ENCODE results near the gene ACOT6.
"Not testable (repeated sequence)": the region's sequence is repeated elsewhere in the genome, so short reads cannot be mapped to it uniquely, and the experiment has no call there.

ACOT6 gene

DNA sequence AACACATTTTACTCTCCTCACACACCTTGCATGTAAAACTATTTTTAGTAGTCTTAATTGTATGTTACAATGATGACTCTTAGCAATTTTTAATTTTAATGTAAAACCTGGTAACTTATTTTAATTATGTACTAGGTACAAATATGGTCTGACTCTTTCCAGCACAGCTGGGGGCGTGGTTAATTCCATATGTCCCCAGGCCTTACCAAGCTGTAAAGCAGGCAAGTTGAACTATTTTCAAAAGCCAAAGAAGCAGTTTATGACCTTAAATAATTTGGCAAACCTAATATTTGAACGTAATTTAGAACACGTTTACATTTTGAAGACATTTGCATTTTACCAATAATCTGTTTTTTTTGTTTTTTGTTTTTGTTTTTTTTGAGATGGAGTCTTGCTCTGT, 9.3 kb upstream of the ACOT6 start:
- no peak for FAIRE-seq

DNA sequence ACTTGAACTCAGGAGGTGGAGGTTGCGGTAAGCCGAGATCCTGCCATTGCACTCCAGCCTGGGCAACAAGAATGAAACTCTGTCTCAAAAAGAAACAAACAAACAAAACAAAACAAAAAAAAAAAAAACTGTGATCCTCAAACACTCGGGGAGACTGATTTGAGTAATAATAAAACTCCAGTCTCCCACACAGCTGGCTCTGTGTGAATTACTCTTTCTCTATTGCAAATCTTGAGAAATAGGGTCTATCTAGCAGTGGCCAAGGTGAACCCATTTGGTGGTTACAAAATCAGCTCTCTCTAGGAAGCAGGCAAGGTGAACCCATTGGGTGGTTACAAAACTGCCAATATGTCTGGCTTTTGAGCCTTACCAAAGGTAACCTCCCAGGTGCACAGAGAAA, 6.0 kb upstream of the ACOT6 start:
- no peak for FAIRE-seq

DNA sequence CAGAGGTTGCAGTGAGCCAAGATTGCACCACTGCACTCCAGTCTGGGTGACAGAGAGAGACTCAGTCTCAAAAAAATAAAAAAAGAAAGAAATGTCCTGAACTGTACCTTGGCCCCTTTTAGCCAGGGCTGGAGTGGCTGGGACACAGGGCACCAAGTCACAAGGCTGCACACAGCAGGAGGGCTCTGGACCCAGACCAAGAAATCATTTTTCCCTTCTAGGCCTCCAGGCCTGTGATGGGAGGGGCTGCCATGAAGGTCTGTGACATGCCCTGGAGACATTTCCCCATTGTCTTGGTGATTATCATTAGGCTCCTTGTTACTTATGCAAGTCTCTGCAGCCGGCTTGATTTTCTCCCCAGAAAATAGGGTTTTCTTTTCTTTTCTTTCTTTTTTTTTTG, 5.1 kb upstream of the ACOT6 start:
- FAIRE-seq = no peak

DNA sequence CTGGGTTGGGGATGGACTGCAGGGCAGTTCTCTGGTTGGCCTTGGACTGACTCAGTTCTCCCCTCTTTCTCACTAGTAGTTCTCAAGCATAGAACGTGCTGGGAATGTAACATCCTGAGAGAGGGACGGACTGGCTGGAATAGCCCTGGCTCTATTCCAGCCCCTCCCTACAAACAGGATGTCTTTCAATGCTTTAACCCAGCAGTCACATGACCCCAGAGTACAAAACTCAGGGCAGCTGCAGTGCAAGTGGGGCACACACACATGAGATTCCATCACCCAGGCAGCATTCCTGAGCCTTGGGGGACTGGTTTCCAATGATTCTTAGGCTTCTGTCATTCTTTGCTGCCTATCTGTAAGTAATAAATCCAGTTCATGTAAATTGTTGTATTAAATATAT, 1.6 kb upstream of the ACOT6 start:
- FAIRE-seq = no peak

DNA sequence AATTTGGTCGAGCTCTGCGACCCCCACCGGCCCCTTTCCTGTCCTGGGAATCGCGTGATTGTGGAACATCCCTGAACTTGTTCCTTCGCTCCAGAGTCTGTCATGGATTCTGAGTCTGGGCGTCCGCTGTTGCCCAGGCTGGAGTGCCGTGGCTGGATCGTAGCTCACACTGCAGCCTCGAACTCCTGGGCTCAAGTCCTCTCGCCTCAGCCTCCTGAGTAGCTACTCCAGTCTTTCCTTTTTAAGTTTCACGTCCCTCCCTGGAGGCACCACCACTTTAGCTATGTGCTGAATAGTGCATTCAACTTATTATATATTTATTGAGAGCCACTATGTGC, 698 bp downstream of the ACOT6 start:
- FAIRE-seq = no peak

DNA sequence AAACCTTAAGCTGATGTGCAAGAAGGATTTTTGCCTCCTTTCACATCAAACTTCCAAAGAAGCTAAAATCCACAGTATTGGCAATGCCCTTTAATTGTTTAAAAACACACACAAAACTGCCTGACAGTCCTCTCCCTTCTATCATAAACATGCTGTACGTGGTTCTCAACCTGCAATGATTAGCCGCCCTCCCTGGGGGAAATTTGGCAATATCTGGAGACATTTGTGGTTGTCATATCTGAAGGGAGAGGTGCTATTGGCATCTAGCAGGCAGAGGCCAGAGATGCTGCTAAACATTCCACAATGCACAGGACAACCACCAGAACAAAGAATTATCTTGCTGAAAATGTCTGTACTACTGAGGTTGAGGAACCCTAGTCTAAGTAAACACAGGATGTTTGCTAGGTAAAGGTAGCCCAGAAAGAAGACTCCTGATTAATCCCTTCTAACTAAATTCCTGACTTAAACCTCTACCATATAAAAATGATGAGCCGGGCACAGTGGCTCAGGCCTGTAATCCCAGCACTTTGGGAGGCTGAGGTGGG, 1.2 kb downstream of the ACOT6 start:
- no peak for FAIRE-seq

DNA sequence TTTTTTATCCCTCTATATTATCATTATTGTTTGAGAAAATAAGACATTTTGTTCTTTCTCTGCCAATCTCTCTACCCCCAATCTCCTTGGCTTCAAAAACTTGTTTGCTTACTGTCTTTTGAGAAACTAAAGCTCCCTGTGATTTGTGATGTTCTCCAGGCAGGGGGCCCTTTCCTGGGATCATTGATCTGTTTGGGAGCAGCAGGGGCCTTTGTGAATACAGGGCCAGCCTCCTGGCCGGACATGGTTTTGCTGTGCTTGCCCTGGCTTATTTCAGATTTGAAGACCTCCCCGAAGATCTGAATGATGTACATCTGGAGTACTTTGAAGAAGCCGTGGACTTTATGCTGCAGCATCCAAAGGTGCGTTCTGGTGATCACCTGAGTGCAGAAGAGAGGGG, 4.5 kb downstream of the ACOT6 start:
- FAIRE-seq = no peak

DNA sequence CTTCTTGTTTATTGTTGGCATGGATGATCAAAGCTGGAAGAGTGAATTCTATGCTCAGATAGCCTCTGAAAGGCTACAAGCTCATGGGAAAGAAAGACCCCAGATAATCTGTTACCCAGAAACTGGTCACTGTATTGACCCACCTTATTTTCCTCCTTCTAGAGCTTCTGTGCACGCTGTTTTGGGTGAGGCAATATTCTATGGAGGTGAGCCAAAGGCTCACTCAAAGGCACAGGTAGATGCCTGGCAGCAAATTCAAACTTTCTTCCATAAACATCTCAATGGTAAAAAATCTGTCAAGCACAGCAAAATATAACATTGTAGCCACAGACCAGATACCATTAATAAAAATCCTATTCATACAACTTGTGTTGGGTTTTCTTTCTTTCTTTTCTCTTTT, 7.2 kb downstream of the ACOT6 start:
- no peak for FAIRE-seq

DNA sequence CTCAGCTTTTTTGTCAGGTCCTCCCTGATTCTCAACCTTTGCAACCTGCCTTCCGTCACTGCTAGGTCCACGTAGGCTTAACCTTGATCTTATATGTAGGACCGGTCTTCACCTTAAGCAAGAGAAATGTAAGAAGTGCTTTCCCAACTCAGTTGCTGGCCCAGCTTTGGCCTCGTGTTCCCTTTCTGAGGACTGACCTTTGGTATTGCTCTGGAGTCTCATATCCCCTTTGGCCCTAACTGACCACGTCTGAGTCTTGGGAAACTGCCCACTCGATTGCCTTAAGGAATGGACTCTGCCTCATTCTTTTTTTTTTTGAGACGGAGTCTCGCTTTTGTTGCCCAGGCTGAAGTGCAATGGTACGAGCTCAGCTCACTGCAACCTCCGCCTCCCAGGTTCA, 8.0 kb downstream of the ACOT6 start:
- FAIRE-seq = no peak

DNA sequence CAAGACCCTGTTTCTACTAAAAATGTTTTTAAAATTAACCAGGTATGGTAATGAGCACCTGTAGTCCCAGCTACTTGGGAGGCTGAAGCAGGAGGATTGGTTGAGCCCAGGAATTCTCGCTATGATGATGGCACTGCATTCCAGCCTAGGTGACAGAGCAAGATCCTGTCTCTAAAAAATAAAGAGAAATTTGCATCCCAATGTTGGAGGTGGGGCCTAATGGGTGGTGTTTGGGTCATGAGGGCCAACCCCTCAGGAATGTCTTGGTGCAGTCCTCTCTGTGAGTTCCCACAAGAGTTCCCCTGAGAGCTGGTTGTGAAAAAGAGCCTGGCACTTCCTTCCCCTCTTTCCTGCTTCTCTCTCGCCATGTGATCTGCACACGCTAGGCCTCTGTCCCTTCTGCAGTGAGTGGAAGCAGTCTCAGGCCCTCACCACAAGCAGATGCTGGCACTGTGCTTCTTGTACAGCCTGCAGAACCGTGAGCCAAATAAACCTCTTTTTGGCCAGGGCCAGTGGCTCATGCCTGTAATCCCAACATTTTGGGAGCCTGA, 11.3 kb downstream of the ACOT6 start:
- FAIRE-seq = no peak

DNA sequence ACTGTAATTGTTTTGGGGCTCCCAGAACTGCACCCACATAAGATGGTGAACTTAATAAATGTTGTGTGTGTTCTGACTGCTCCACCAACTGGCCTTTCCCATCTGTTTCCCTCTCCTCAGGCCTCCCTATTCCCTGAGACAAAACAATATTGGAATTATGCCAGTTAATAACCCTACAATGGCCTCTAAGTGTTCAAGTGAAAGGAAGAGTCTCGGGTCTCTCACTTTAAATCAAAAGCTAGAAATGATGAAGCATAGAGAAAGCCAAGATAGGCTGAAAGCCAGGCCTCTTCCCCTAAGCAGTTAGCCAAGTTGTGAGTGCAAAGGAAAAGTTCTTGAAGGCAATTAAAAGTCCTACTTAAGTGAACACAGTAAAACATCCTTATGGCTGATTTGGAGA, 13.4 kb downstream of the ACOT6 start:
- FAIRE-seq = no peak

DNA sequence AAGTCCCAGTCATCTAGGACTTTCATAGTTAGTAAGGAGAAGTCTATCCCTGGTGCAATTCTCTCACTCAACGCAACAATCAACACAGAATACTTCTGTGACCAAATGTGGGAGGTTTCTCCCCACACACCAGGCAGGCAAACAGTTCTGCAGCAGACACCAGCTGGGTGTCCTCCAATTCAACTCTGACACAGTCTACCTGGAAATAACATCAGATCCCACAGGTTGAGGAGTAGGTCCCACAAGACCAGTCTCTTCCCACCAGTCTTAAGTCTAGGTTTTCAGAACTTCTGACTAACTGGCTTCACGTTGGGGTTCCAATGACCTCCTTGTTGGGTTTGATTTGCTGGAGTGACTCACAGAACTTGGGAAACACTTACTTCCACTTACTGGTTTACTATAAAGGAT, 14.8 kb downstream of the ACOT6 start:
- FAIRE-seq = no peak

DNA sequence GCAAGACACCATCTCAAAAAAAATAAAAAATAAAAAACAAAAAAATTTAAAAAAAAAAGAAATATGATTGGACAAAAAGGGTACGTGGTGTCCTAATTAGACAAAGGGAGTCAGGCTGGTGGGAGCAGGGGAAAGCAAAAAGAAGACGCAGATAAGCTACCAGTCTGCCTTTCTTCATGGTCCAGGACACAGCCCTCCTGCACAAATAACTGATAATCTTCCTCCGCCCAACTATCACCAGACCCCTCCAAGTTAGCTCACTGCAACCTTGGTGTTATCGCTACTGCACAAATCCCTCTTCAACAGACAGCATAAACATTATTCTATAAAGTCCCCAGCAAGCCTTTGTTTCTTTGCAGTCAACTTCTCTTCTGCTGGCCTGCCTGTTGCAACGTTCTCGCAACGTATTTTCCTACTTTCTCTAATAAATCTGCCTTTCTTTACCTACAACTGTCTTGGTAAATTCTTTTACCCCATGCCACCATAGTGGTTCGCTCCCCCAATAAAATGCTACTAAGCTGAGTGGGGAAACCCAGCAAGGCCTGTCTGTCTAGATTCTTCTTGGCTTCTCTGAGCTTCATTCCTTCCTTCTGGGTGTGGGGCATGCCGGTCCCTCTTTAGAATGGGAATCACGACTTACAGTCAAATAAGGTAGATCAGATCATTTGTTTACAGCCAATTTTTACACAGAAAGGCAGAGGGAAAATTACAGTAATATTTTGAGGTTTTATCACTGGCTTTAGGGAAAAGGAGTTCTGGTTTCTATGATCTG, 17.9 kb downstream of the ACOT6 start:
- FAIRE-seq = no peak

DNA sequence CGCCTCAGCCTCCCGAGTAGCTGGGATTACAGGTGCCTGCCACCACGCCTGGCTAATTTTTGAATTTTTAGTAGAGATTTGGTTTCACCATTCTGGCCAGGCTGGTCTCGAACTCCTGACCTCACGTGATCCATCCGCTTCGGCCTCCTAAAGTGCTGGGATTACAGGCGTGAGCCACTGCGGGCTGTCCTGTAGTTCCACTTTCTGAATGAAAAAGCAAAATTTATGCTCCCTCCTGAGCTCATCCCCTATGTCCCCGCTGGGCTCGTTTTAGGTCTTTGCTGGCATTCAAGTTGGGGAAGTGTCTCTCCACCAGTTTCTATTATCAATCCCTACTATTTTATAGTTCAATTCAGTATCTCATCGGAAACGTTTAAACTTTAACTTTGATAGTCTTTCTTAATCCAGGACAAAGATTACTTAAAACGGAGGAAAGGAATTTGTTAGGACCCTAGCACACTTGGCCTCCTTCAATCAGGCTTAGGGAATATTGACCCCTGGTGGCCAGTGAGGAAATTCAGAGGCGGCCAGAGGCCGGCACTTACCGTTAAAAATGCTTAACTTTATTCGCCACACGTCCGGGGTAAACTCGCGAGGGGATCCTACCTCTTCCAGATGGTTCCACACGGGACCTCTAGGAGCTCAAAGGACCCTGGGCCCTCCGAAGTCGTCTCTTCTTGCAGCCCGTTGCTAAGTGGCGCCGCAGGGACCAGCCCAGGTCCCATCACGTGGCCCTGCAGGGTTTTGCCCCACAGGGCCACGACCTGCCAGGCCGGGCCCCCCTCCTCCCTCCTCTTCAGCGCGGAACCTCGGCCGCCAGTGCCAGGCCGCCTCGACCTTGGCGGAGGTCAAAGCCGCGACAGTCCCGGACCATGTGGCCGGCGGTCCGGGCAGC, 21.0 kb downstream of the ACOT6 start:
- no peak for FAIRE-seq

DNA sequence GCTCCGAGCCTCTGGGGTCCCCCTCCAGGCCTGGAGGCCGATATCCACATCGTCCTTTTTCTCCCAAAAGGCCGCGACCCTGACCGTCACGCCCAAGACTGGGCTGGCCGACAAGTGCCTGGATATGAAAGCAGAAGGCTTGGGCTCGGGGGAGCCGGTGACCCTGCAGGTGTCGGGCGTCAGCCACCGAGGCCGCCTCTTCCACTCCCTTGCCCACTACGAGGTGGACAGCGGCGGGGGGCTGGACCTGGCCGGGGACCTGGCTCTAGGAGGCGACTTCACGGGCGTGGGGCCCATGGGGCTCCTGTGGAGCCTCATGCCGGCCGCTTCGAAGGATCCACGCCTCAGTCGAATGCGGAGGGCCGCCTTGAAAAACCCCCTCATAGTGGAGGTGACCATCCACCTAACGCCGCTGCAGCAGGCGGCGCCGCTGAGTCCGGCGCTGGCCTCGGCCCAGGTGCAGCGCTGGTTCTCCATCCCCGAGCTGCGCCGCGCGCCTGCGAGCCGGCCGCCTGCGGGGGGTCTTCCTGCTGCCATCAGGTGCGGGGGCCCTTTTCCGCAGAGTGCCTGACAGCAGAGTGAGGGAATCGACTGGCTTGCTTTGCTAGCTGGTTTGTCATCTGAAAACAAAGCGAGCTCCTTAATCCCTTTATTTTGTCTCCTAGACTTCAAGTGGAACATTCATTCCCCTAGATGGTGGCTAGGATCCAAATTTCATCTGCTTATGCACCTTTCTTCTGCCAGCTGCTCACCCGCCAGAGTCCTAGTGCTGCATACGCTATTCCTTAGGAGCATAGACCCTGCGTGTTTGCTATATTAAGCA, 21.9 kb downstream of the ACOT6 start:
- no peak for FAIRE-seq

DNA sequence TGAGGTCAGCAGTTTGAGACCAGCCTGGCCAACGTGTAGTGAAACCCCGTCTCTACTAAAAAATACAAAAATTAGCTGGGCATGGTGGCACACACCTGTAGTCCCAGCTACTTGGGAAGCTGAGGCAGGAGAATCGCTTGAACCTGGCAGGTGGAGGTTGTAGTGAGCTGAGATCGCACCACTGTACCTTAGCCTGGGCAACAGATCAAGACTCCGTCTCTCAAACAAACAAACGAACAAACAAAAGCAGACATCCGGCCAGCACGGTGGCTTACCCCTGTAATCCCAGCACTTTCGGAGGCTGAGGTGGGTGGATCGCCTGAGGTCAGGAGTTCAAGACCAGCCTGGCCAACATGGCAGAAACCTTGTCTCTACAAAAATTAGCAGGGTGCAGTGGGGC, 24.0 kb downstream of the ACOT6 start:
- not testable (repeated sequence) for FAIRE-seq

DNA sequence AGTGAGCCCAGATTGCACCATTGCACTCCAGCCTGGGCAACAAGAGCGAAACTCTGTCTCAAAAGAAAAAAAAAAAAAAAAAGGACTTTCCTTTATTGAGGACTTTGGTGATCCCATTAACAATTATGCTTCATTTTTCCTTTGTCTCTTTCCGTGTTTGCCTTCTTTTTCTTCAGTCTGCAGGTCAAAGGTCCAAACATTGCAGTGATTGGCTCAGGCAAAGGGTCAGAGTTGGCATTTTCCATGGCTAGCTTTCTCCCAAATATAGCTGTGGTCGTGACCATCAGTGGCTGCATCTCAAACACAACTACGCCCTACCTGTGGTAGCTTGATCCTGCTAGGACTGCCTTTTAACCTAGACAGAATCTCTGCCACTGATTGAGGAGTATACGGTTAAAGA, 25.5 kb downstream of the ACOT6 start:
- no peak for FAIRE-seq

DNA sequence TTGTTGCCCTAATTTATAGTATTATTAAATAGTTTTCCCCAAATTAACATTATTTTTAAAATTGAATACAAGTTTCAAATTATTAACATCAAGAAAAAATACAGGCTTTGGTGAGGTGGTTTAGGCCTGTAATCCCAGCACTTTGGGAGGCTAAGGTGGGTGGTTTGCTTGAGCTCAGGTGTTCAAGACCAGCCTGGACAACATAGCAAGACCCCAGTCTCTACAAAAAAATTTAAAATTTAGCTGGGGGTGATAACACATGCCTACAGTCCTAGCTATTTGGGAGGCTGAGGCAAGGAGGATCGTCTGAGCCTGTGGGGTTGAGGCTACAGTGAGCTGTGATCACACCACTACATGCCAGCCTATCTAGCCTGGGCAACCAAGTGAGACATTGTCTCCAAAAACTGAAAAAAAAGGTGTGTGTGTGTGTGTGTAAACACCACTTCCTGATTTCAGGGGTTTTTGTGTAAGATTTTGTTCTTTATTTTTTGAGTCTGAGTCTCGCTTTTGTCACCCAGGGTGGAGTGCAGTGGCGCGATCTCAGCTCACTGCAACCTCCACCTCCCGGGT, 28.6 kb downstream of the ACOT6 start:
- no peak for FAIRE-seq

DNA sequence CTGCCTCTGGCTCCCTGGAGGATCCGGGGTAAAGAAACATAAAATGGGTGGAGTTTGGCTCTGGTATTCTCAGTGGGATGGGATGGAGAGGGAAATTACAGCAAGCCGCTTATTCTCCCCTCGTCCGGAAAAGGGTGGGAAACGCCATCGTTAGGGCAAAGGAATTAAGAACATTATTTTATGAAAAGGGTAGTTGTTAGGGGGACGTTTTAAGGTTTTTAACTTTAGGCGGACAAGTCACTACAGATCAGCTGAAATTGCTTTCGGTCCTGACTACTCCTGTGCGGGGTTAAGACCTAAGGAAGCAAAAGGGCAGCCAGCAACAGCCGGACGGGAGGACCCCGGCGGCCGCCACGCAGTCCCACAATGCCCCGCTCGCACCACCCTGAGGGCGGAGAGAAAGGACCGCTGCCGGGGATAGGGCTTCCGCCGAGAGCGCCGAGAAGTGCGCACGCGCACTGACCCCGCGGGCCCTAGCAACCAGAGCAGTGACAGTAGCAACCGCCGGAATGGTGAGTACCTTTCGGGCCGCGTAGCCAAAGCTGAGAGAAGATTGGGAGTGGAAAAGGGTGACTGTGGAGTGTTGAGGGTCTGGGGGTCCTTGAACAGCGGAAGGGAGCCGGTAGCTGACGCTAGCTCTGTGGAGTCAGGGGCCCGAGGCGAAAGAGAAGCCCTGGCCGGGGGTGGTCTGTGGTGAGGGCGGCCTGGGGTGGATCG, 32.4 kb downstream of the ACOT6 start, which contains the start of gene DNAL1:
TSS of gene DNAL1 (plus strand) at position 456 of the 717 bp plus-strand sequence. CDS start at position 510, 54 bp downstream.
- FAIRE-seq = no peak

DNA sequence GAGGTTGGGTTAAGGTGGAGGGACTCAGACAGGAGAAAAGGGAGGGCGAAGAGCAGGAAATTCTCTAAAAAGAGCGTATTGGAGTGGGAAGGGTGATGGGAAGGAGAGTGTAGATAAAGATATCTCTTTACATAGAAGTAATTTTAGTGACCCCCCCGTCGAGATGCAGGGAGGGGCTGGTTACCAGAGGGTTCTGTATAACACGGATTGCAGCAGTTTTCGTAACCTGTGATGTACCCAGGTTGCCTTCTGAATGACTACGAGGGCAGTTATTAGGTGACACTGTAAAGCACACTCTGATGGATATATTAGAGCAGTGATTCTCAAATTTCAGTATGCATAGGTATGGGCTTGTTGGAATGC, 32.9 kb downstream of the ACOT6 start:
- FAIRE-seq = no peak

DNA sequence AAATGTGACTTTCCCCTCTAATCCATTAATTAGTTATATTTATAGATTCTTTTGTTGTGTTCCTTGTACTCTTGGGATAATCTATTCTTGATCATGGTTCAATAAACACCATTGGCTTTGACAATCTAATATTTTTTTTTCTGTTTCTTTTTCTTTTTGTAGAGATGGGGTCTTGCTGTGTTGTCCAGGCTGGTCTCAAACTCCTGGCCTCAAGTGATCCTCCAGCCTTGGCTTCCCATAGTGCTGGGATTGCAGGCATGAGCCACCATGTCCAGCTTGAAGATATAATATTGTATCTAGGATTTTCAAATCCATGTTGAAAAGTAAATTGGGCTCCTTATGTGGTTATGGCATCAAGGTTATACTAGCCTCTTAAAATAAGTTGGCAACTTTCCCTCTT, 38.7 kb downstream of the ACOT6 start:
- no peak for FAIRE-seq

DNA sequence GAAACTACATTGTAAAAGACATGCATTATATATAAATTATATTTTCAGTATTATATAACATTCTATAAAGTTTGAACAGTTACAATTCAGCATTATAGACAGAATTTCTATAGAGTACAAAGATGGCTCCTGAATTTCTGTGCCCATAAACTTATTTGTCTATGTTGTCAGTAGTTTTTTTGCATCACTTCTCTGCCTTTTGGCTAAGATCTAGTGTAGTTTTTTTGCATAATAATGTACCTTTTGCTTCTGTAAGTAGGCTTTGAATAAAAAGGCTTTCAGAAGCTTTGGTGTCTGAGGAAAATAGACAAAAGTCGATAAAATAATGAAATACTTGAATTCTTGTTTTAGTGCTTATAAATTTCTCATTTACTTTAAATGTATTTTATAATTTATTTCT, 43.5 kb downstream of the ACOT6 start:
- no peak for FAIRE-seq

Data from colon (tissue), 2 donors.